Measurements from ENCODE around the gene PMF1. TPM values are rescaled to one million over a fixed set of nuclear protein-coding genes. Genes with fewer than 3 reads are reported as not detected.

The PMF1 gene
- total RNA-seq, 1 experiment from 2014 or later, result 50.2 TPM

DNA sequence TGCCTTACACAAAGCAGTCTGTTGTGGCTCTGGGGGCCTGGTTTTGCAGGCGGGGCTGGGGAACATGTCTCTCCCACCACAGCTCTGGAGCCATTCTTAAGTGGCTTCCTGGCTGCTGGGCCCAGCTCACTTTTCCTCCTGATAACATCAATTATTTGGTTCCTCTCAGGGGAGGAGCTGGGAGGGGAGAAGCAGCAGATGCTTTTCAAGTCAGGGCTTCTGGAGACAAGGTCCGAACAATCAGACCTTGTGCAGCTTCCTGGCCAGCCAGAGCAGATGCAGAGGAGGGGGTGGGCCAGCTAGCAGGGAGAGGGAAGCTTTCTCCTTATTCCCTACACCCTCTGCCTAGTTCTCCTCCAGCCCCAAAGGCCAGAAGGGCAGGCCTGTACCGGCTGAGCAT, 38.7 kb downstream of the PMF1 start:
- intact Hi-C loops (cut with micrococcal nuclease; ENCODE audit: unreplicated experiment), result no loop called here
- no peaks in the 10 kb centered on the region for H3K9me2 ChIP-seq (ENCODE audit: insufficient read depth)
- peaks cover 10% of the 10 kb centered on the region; the same call in 1 of the 2 replicates for H3F3A ChIP-seq (ENCODE audit: insufficient read depth, low read depth)
- no peak overlapping the region for H2AFZ ChIP-seq
- no peaks in the 10 kb centered on the region for H4K20me1 ChIP-seq (ENCODE audit: insufficient read depth)
- H3K27me3 ChIP-seq (ENCODE audit: insufficient read depth, low read depth), result no peaks in the 10 kb centered on the region
- no peaks in the 10 kb centered on the region for H3K79me2 ChIP-seq (ENCODE audit: low read depth)
- peaks cover 25% of the 10 kb centered on the region; the same call in 1 of the 2 replicates for H3K36me3 ChIP-seq (ENCODE audit: low read depth)
- no peaks in the 10 kb centered on the region for H3K4me1 ChIP-seq (replicated peaks; ENCODE audit: insufficient read depth)
- CTCF ChIA-PET, result interaction anchor here (0.6 kb wide), 1 partner anchor 160 kb away, joined by 7 read pairs; no protein-coding TSS in a partner anchor
- POLR2A ChIA-PET (ENCODE audit: unreplicated experiment), result no interaction called here
- TF ChIP-seq, protein P1, sequence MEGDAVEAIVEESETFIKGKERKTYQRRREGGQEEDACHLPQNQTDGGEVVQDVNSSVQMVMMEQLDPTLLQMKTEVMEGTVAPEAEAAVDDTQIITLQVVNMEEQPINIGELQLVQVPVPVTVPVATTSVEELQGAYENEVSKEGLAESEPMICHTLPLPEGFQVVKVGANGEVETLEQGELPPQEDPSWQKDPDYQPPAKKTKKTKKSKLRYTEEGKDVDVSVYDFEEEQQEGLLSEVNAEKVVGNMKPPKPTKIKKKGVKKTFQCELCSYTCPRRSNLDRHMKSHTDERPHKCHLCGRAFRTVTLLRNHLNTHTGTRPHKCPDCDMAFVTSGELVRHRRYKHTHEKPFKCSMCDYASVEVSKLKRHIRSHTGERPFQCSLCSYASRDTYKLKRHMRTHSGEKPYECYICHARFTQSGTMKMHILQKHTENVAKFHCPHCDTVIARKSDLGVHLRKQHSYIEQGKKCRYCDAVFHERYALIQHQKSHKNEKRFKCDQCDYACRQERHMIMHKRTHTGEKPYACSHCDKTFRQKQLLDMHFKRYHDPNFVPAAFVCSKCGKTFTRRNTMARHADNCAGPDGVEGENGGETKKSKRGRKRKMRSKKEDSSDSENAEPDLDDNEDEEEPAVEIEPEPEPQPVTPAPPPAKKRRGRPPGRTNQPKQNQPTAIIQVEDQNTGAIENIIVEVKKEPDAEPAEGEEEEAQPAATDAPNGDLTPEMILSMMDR (conservative IDR thresholded peaks at IDR 0.05), result no peak
- no peak for TF ChIP-seq EZH2 (IDR thresholded peaks at IDR 0.05; ENCODE audit: low read depth)
- no peak overlapping the region for H3K4me3 ChIP-seq
- H3K9me3 ChIP-seq (ENCODE audit: insufficient read depth, low read depth), result no peaks in the 10 kb centered on the region
- H3K4me2 ChIP-seq, result no peak overlapping the region
- no TSS peak for BruUV-seq (replicated peaks)
- H3K27ac ChIP-seq, result no peak overlapping the region
- no peak for DNase-seq

DNA sequence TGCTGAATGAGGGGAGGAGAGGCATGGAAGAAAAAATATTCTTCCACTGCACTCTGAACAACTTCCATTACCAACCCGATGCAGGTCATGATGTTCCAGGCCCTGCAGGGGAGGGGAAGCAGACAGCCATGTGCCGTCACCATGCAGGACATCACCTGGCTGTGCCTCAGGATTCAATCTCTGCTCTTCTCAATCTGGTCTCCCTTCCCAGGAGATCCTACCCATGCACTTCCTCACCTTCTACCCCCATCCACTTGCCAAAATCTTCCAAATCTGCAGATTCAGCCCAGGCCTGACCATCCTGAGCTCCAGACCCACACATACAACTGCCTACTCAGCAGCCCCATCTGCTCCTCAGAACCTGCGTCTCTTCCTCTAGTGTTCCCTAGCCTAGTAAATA, 40.8 kb downstream of the PMF1 start:
- Histone ChIP-seq H3K9me2 (ENCODE audit: insufficient read depth) (no peaks in the 10 kb centered on the region), H4K20me1 (ENCODE audit: insufficient read depth) (peaks cover 6% of the 10 kb centered on the region; the same call in 1 of the 2 replicates), H3K79me2 (ENCODE audit: low read depth) (no peaks in the 10 kb centered on the region), H3K27me3 (ENCODE audit: insufficient read depth, low read depth) (no peaks in the 10 kb centered on the region), H3K4me1 (replicated peaks; ENCODE audit: insufficient read depth) (no peaks in the 10 kb centered on the region), H2AFZ (no peak overlapping the region), H3K36me3 (ENCODE audit: low read depth) (peaks cover 25% of the 10 kb centered on the region; the same call in 1 of the 2 replicates), H3K9me3 (ENCODE audit: insufficient read depth, low read depth) (no peaks in the 10 kb centered on the region), H3F3A (ENCODE audit: insufficient read depth, low read depth) (peaks cover 3% of the 10 kb centered on the region; the same call in 1 of the 2 replicates), H3K4me2 (no peak overlapping the region), H3K4me3 (no peak overlapping the region), H3K27ac (no peak overlapping the region)
- intact Hi-C loops (cut with micrococcal nuclease; ENCODE audit: unreplicated experiment), result no loop called here
- no peak for TF ChIP-seq EZH2 (IDR thresholded peaks at IDR 0.05; ENCODE audit: low read depth)
- TF ChIP-seq, protein P1 (conservative IDR thresholded peaks at IDR 0.05), result no peak
- ChIA-PET CTCF (no interaction called here), POLR2A (ENCODE audit: unreplicated experiment) (no interaction called here)
- no TSS peak for BruUV-seq (replicated peaks)
- DNase-seq, result no peak

DNA sequence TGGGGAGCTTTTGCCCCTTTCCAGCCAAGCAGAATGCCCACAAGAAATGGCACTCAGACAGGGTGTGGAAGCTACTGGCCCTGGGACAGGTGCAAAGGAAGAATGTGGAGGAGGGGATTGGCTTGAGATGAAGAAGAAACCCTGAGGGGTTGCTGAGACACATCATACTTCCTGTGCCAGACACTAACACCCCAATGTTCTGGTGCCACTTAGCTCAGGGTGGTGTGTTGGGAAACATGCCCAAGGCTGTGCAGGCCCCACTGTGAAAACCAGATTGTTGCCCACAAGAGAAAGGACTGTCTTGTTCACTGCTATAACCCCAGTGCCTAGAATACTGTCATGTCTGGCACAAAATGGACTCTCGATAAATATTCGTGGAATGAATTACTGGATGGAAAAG, 44.9 kb downstream of the PMF1 start:
- Histone ChIP-seq H3K27ac (no peak overlapping the region), H3K36me3 (ENCODE audit: low read depth) (peaks cover 19% of the 10 kb centered on the region), H2AFZ (no peak overlapping the region), H3K27me3 (ENCODE audit: insufficient read depth, low read depth) (no peaks in the 10 kb centered on the region), H3K9me3 (ENCODE audit: insufficient read depth, low read depth) (no peaks in the 10 kb centered on the region), H3K9me2 (ENCODE audit: insufficient read depth) (no peaks in the 10 kb centered on the region), H3K4me3 (no peak overlapping the region), H3F3A (ENCODE audit: insufficient read depth, low read depth) (no peaks in the 10 kb centered on the region; the same call in 1 of the 2 replicates), H3K79me2 (ENCODE audit: low read depth) (no peaks in the 10 kb centered on the region), H3K4me1 (replicated peaks; ENCODE audit: insufficient read depth) (no peaks in the 10 kb centered on the region), H4K20me1 (ENCODE audit: insufficient read depth) (peaks cover 9% of the 10 kb centered on the region; the same call in 1 of the 2 replicates), H3K4me2 (no peak overlapping the region)
- TF ChIP-seq, protein P1 (conservative IDR thresholded peaks at IDR 0.05), result no peak
- no peak for TF ChIP-seq EZH2 (IDR thresholded peaks at IDR 0.05; ENCODE audit: low read depth)
- ChIA-PET POLR2A (ENCODE audit: unreplicated experiment) (no interaction called here), CTCF (no interaction called here)
- BruUV-seq (replicated peaks), result no TSS peak
- intact Hi-C loops (cut with micrococcal nuclease; ENCODE audit: unreplicated experiment), result no loop called here
- DNase-seq, result no peak
